ENCODE data around the gene CELSR2.
"Not testable (repeated sequence)": the region's sequence is repeated elsewhere in the genome, so short reads cannot be mapped to it uniquely, and the experiment has no call there.

The CELSR2 gene

DNA sequence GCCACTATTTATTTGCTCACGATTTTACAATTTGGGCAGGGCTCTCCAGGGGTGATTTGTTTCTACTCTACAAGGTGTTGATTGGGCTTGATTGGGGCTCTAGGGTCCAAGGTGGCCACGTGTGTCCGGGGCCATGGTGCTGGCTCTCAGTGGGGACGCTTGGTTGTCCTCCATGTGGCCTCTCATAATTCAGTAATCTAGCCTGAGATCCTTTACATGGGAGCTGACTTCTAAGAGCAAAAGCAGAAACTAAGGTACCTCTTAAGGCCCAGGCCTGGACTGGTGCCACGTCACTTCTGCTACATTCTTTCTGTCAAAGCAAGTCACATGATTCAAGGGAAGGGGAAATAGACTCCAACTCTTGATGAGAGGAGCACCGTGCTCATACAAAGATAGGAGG is 41.7 kb downstream of the CELSR2 start:
- H3K9me3 Mint-ChIP-seq: no peaks in the 10 kb centered on the region
- H3K36me3 Mint-ChIP-seq: no peaks in the 10 kb centered on the region

GRCh38 chr1:109292364-109292763 is 43.0 kb downstream of the CELSR2 start:
- Mint-ChIP-seq H3K4me3 (no peak overlapping the region), H3K36me3 (no peaks in the 10 kb centered on the region), H3K4me1 (peaks cover 20% of the 10 kb centered on the region), H3K27ac (no peak overlapping the region), H3K27me3 (no peaks in the 10 kb centered on the region), H3K9me3 (no peaks in the 10 kb centered on the region)
- no peak for ATAC-seq

More for the DNA sequence above, 41.7 kb downstream of the CELSR2 start:
- Mint-ChIP-seq H3K27me3 (no peaks in the 10 kb centered on the region), H3K27ac (no peak overlapping the region), H3K4me1 (peaks cover 20% of the 10 kb centered on the region), H3K4me3 (no peak overlapping the region)
- ATAC-seq: no peak

DNA sequence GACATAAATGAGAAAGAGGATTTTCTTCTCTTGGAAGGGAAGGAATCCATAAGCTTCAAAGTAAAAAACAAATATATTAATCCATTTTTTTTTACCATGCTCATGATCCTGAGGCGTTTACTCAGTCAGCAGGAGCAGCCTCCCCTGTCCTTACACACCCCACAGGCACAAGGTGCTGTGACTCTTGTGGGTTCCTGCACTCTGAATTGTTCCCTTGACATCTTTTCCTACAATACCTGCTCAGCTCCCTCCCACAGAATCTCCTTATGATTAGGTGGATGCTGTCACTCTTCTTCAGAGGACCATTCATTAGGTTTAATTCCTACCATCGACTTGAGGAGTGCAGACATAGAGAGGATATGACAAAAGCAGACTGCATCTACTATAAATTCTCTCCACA is 43.7 kb downstream of the CELSR2 start:
- Mint-ChIP-seq H3K9me3 (no peaks in the 10 kb centered on the region), H3K27ac (no peak overlapping the region), H3K27me3 (no peaks in the 10 kb centered on the region), H3K4me3 (no peak overlapping the region), H3K4me1 (peaks cover 20% of the 10 kb centered on the region), H3K36me3 (no peaks in the 10 kb centered on the region)
- no peak for ATAC-seq

- Mint-ChIP-seq H3K36me3 (no peaks in the 10 kb centered on the region), H3K4me3 (no peak overlapping the region), H3K27me3 (peaks cover 14% of the 10 kb centered on the region), H3K9me3 (no peaks in the 10 kb centered on the region), H3K27ac (no peak overlapping the region), H3K4me1 (peaks cover 25% of the 10 kb centered on the region)
- ATAC-seq: no peak
Observed at GRCh38 chr1:109294481-109294880, 45.1 kb downstream of the CELSR2 start.

GRCh38 chr1:109295712-109296415 is 46.5 kb downstream of the CELSR2 start:
- Mint-ChIP-seq H3K4me1 (peaks cover 25% of the 10 kb centered on the region), H3K4me3 (no peak overlapping the region), H3K27me3 (peaks cover 27% of the 10 kb centered on the region), H3K9me3 (no peaks in the 10 kb centered on the region), H3K27ac (no peak overlapping the region), H3K36me3 (no peaks in the 10 kb centered on the region)
- ATAC-seq: no peak

DNA sequence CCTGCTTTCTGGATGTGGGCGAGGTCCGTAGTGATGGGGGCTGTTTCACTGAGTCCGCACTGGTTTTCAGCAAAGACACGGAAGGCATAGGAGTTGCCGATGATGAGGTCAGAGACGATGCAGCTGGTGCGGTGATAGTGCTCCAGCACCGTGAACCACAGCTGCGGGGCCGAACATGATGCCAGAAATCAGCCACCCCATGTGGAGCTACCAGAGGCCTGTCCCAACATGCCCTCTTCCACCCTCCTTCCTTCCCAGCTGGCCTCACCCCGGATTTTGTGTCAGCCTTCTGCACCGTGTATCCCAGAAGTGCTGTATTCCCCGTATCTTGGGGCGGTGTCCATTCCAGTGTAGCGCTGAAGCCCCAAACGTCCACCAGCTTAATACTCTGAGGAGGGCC is 47.4 kb downstream of the CELSR2 start:
- H3K27ac Mint-ChIP-seq: no peak overlapping the region
- no peaks in the 10 kb centered on the region for H3K36me3 Mint-ChIP-seq
- no peak for ATAC-seq
- no peak overlapping the region for H3K4me3 Mint-ChIP-seq
- no peaks in the 10 kb centered on the region for H3K9me3 Mint-ChIP-seq
- peaks cover 27% of the 10 kb centered on the region for H3K27me3 Mint-ChIP-seq
- H3K4me1 Mint-ChIP-seq: peaks cover 25% of the 10 kb centered on the region

DNA sequence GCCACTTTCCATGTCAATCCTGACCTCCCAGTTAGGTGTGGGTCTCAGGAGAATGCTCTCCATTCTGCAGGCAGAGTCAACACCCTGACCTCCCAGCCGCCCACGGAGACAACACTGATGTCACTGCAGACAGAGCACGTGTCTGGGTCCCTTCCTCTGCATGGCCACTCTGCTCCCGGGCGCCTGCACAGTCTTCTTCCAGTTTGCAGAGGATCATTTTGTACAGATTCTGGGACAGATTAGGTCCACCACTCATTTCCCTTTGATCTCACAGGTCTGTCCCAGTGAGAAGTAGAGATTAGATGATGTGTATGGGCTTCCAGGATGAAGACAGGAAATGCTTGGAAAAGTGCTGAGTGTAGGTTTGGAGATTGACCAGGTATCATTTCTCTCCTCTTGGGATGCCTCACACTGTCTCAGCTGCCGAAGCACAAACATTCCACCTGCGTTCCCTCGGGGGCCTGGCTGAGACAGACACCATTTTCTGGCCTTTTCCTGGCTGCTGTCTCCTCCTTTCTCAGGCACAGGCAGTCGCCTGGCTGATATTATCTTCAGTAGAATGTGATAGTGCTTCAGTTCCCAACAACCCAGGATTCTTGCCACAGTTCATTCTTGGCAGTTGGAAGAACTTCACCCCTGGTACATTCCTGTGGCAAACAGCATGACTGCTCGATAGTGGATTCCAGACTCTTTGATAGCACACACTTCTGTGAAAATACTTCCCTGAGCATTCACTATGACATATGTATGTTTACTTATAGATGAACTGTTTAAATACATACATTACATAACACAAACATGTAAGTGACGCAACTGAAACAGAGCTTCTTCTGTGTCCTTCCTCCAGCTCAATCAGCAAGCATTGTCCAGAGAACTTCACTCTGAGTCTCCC is 49.6 kb downstream of the CELSR2 start:
- no peak for ATAC-seq

GRCh38 chr1:109299558-109300343 is 50.4 kb downstream of the CELSR2 start:
- Mint-ChIP-seq H3K4me3 (no peak overlapping the region), H3K4me1 (peaks cover 17% of the 10 kb centered on the region), H3K27me3 (peaks cover 27% of the 10 kb centered on the region), H3K9me3 (no peaks in the 10 kb centered on the region), H3K27ac (no peak overlapping the region), H3K36me3 (no peaks in the 10 kb centered on the region)
- no peak for ATAC-seq

More for the DNA sequence above, 49.6 kb downstream of the CELSR2 start:
- Mint-ChIP-seq H3K27me3 (peaks cover 27% of the 10 kb centered on the region), H3K4me3 (no peak overlapping the region), H3K27ac (no peak overlapping the region), H3K9me3 (no peaks in the 10 kb centered on the region), H3K4me1 (peaks cover 25% of the 10 kb centered on the region), H3K36me3 (no peaks in the 10 kb centered on the region)

DNA sequence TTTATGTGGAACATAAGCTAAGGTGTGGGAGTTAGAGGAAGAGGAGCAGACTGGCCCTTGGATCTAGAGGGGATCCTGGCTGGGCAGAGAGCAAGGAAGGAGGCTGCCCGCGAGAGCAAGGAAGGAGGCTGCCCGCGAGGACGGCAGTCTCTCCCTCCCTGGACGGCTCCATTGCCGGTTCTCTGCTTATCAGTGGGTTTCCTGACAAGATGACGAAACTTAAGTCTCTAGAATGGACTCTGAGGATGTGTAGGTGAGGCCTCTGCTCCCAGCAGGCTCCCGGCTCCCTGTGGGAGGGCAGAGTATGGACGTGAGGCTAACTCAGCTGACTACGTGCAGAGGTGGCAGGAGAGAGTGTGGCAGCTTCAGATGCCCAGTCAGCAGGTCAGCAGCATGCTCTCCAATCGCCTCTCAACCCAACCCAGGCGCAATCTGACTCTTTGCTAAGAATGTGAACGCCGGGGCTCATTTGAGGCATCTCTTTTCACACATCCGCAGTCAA is 51.4 kb downstream of the CELSR2 start:
- Mint-ChIP-seq H3K9me3 (no peaks in the 10 kb centered on the region), H3K36me3 (no peaks in the 10 kb centered on the region), H3K27me3 (peaks cover 27% of the 10 kb centered on the region), H3K4me3 (no peak overlapping the region), H3K4me1 (peaks cover 7% of the 10 kb centered on the region), H3K27ac (no peak overlapping the region)
- no peak for ATAC-seq

DNA sequence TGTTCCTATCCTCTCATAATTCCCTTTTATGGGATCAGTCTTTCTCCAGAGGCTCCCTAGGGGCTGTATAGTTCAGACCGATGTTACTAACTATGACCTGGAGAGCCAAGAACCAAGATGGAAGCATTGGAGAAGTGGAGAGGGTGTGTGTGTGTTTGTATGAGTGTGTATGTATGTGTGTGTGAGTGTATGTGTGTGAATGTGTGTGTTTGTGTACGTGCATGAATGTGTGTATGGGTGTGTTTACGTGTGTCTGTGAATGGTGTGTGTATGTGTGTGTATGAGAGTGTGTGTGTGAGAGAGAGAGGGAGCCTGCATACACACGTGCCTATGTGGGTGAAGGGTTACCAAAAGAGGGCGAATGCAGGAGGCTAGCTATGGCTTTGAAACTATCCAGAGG is 52.5 kb downstream of the CELSR2 start:
- Mint-ChIP-seq H3K27me3 (peaks cover 27% of the 10 kb centered on the region), H3K4me3 (no peak overlapping the region), H3K36me3 (no peaks in the 10 kb centered on the region), H3K4me1 (peaks cover 7% of the 10 kb centered on the region), H3K27ac (no peak overlapping the region), H3K9me3 (no peaks in the 10 kb centered on the region)
- ATAC-seq: no peak

DNA sequence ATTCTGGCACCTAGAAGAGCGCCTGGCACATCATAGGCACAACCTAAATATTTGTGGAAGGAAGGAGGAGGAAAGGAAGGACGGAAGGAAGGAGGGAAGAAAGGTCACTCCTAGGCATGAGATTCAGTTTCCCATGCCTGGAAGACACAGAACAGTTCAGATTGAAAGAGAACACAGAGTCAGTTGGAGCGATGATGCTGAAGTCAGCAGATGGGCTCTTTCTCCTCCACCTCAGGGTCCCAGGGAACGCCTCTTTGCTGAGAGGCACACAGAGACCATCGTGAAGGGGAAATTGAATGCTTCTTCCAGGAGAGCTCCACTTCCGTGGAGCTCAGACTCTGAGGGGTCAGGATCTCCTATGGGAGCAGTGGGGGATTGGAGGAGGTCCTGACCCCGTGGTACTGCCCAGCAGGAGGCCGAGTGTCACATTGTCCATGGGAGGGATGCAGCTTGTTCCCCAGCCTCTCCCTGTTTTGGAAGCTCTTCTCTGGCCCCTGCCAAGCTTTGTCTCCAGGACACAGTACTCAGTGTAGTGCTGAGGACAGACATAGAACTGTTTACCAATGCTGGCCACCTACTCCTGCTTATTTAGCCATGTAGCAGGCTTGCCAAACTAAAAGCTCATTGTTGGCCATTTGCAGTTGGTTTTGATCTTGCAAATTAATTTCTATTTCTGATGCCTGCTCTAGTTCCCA is 55.0 kb downstream of the CELSR2 start:
- Mint-ChIP-seq H3K36me3 (no peaks in the 10 kb centered on the region), H3K27me3 (peaks cover 15% of the 10 kb centered on the region), H3K27ac (no peak overlapping the region), H3K4me3 (no peak overlapping the region), H3K9me3 (no peaks in the 10 kb centered on the region), H3K4me1 (peaks cover 17% of the 10 kb centered on the region)
- ATAC-seq: no peak

DNA sequence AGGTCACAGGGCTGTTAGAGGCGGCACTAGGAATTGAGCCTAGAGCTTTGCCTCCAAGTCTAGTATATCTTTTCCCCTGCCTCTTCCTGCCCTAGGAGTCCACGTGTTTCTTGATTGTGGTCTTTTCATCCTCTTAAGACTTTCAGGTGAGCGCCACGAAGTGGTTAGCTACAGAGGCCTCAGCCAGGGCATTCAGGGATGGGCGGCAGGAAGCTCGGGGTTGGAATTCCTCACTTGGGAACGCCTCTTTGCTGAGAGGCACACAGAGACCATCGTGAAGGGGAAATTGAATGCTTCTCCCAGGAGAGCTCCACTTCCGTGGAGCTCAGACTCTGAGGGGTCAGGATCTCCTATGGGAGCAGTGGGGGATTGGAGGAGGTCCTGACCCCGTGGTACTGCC is 56.7 kb downstream of the CELSR2 start:
- H3K36me3 Mint-ChIP-seq, H3K9me3 Mint-ChIP-seq, H3K4me3 Mint-ChIP-seq, H3K27ac Mint-ChIP-seq, ATAC-seq: not testable (repeated sequence)
- peaks cover 16% of the 10 kb centered on the region for H3K27me3 Mint-ChIP-seq
- peaks cover 17% of the 10 kb centered on the region for H3K4me1 Mint-ChIP-seq

- no peak for ATAC-seq
Observed at GRCh38 chr1:109306832-109307273, 57.5 kb downstream of the CELSR2 start, which contains the start of gene MYBPHL. Gene MYBPHL, minus strand, starts transcription at chr1:109307011. Its CDS starts 20 bp downstream, at chr1:109306991.

GRCh38 chr1:109307274-109308021 is 58.1 kb downstream of the CELSR2 start:
- H3K36me3 Mint-ChIP-seq: no peaks in the 10 kb centered on the region

More at GRCh38 chr1:109306832-109307273, 57.5 kb downstream of the CELSR2 start, which contains the start of gene MYBPHL:
- Mint-ChIP-seq H3K36me3 (no peaks in the 10 kb centered on the region), H3K4me3 (peak within 1 kb of the TSS; percentile 65), H3K9me3 (no peaks in the 10 kb centered on the region), H3K27ac (peak within 1 kb of the TSS; percentile 23), H3K27me3 (peaks cover 17% of the 10 kb centered on the region), H3K4me1 (peaks cover 17% of the 10 kb centered on the region)

More at GRCh38 chr1:109307274-109308021, 58.1 kb downstream of the CELSR2 start:
- peak; percentile 89 for ATAC-seq
- Mint-ChIP-seq H3K27me3 (peaks cover 17% of the 10 kb centered on the region), H3K4me1 (peaks cover 17% of the 10 kb centered on the region), H3K4me3 (peak overlapping the region; percentile 65), H3K27ac (peak overlapping the region; percentile 23), H3K9me3 (no peaks in the 10 kb centered on the region)

Measured in stimulated activated memory B cell treated with anti-CD40 and anti-IgM and Interleukin-4, amounts not matched to agents 10 μg/mL and 1 μg/mL and 100 μg/mL, for 72 hours (primary cell).